Umbilical cord (tissue), 2 donors: ENCODE results near the gene PRSS23. TPM values are rescaled to one million over a fixed set of nuclear protein-coding genes. Genes with fewer than 3 reads are reported as not detected.
"Not testable (repeated sequence)": the region's sequence is repeated elsewhere in the genome, so short reads cannot be mapped to it uniquely, and the experiment has no call there.

Experiments
- DNase-seq: peaks from one replicate; pipeline ENCODE4 v3.0.0-alpha.2; 2015; ENCODE audit warnings: low spot score
- total RNA-seq: library from RNA; depleted of rRNA; stranded (reverse); fragments of >200 nt; gene quantifications from one replicate; pipeline ENCODE4 v1.2.3, GENCODE V29; 2014; ENCODE audit warnings: low replicate concordance; ENCODE audit not compliant: insufficient read depth

Gene PRSS23
- total RNA-seq: 157 TPM

- peak; percentile 57 for DNase-seq
These were observed at the start of gene PRSS23 for GRCh38 chr11:86800076-86800959. Gene PRSS23 (plus strand): TSS chr11:86800542. CDS start chr11:86807644, 7,102 bp downstream.

GRCh38 chr11:86753459-86753858 lies 46.9 kb upstream of the PRSS23 start:
- DNase-seq: no peak

- DNase-seq: no peak
These were observed 45.2 kb upstream of the PRSS23 start for GRCh38 chr11:86755146-86755545.

GRCh38 chr11:86758171-86758570 lies 42.2 kb upstream of the PRSS23 start:
- DNase-seq: no peak

- no peak for DNase-seq
These were observed 39.8 kb upstream of the PRSS23 start for GRCh38 chr11:86760577-86760976.

GRCh38 chr11:86761978-86762377 lies 38.4 kb upstream of the PRSS23 start:
- no peak for DNase-seq

GRCh38 chr11:86765203-86765602 lies 35.1 kb upstream of the PRSS23 start:
- no peak for DNase-seq

- no peak for DNase-seq
These were observed 34.5 kb upstream of the PRSS23 start for GRCh38 chr11:86765878-86766277.

- DNase-seq: no peak
These were observed 31.1 kb upstream of the PRSS23 start for GRCh38 chr11:86769219-86769618.

GRCh38 chr11:86770473-86771027 lies 29.8 kb upstream of the PRSS23 start:
- not testable (repeated sequence) for DNase-seq

GRCh38 chr11:86772999-86773398 lies 27.3 kb upstream of the PRSS23 start:
- DNase-seq: no peak

- DNase-seq: no peak
These were observed 26.7 kb upstream of the PRSS23 start for GRCh38 chr11:86773513-86774252.

- DNase-seq: no peak
These were observed 25.9 kb upstream of the PRSS23 start for GRCh38 chr11:86774417-86774816.

GRCh38 chr11:86775361-86775760 lies 25.0 kb upstream of the PRSS23 start:
- DNase-seq: no peak

- DNase-seq: no peak
These were observed 18.8 kb upstream of the PRSS23 start for GRCh38 chr11:86781546-86781945.

- DNase-seq: no peak
These were observed 17.6 kb upstream of the PRSS23 start for GRCh38 chr11:86782742-86783141.

- no peak for DNase-seq
These were observed 16.7 kb upstream of the PRSS23 start for GRCh38 chr11:86783661-86784060.

GRCh38 chr11:86784241-86784681 lies 16.1 kb upstream of the PRSS23 start:
- DNase-seq: peak; percentile 37

GRCh38 chr11:86785576-86785975 lies 14.8 kb upstream of the PRSS23 start:
- peak; percentile 20 for DNase-seq

GRCh38 chr11:86787018-86787536 lies 13.3 kb upstream of the PRSS23 start:
- no peak for DNase-seq

GRCh38 chr11:86787656-86788055 lies 12.7 kb upstream of the PRSS23 start:
- no peak for DNase-seq

- DNase-seq: no peak
These were observed 10.1 kb upstream of the PRSS23 start for GRCh38 chr11:86790195-86790725.
